Peyer's patch (tissue), 4 donors: ENCODE results near the gene SLC1A3.

Experiments used
- POLR2A ChIP-seq, 2 donors: fragments of 450-650 bp; IDR thresholded peaks; one replicate each; pipeline ENCODE4 v1.5.1; 2017; ENCODE audit warnings: antibody characterized with exemption in 2 of 2, mild to moderate bottlenecking in 2 of 2, moderate library complexity in 2 of 2
- TF ChIP-seq, protein P1 (sequence below), 6 experiments: fragments of 450-650 bp in 4 of 6; fragments of 200-600 bp in 2 of 6; sonication (generic) in 1 of 6; IDR thresholded peaks; one replicate each; pipeline ENCODE4 v1.5.1; 2017 to 2019; ENCODE audit warnings: antibody characterized with exemption in 6 of 6, mild to moderate bottlenecking in 3 of 6, moderate library complexity in 1 of 6

DNA sequence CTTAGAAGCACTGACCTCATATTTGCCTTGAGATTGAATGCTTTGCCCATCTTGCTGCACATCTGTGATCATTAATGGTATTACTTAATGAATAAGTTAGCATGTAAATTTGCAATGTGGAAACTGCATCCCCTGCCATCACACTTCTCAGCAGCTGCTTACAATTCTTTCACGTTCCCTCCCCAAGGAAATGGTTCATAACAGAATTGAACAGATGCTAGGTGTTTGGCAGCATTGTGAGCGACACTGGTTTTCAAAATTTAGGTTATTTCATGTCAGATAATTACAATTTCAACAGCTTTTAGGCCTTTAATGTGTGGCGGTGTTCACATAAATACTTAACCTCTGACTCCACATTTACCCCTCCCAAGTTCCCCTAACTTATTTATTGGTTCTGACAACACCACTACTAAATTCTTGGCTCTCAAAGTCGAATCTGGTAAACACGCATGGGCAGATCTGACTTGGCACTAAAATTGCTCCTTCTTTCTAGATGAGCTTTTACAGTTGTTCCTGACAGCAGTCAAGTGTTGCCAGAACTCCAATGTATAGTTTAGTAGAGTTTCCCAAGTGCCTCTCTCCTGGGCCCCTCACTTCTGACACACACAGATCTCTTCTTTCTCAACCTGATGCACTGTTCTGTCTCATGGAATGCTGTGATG is 46.8 kb downstream of the SLC1A3 start:
- TF ChIP-seq, protein P1, sequence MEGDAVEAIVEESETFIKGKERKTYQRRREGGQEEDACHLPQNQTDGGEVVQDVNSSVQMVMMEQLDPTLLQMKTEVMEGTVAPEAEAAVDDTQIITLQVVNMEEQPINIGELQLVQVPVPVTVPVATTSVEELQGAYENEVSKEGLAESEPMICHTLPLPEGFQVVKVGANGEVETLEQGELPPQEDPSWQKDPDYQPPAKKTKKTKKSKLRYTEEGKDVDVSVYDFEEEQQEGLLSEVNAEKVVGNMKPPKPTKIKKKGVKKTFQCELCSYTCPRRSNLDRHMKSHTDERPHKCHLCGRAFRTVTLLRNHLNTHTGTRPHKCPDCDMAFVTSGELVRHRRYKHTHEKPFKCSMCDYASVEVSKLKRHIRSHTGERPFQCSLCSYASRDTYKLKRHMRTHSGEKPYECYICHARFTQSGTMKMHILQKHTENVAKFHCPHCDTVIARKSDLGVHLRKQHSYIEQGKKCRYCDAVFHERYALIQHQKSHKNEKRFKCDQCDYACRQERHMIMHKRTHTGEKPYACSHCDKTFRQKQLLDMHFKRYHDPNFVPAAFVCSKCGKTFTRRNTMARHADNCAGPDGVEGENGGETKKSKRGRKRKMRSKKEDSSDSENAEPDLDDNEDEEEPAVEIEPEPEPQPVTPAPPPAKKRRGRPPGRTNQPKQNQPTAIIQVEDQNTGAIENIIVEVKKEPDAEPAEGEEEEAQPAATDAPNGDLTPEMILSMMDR (IDR thresholded peaks at IDR 0.05), result no peak
- no peak for TF ChIP-seq POLR2A (IDR thresholded peaks at IDR 0.05)
